SK-N-MC (cell line): ENCODE measurements around the gene CLIC5.

ENCODE experiments used
- EZH2 ChIP-seq: fragments of 200-600 bp; sonication (generic); IDR thresholded peaks from one replicate; pipeline ENCODE4 v1.6.1; 2017; ENCODE audit warnings: antibody characterized with exemption
- POLR2AphosphoS5 ChIP-seq: IDR thresholded peaks from 2 replicates; pipeline ENCODE4 v1.6.1; 2012; ENCODE audit warnings: mild to moderate bottlenecking, low read depth, low read length, borderline replicate concordance

DNA sequence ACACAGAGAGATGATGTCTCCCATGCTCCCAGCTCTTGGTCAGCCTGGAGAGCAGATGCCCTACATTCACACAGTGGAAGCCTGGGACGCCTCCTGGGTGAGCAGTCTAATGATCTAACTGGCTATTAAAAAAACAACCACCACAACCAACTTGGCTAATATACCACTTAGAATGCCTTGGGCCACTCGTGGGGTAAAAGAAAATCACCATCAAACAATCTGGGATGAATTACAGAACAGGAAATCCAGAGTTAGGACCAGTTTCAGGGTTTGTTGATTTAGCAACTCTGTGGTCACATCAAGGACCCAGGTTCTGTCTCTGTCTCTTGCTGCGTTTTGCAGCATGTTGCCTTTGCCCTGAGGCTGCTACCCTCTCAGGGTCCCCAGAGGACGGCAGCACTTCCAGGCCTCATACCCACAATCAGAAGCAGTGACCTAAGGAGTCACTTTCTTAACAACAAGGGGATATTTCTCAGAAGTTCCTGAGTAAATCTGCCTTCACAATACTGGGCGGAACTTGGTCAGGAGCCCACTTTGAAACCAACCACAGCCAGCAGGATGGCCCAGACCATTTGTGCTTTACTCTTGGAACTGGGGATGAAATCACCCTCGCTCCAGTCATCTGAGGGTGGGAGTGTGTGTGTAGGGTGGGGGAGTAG, 118.7 kb downstream of the CLIC5 start:
- TF ChIP-seq POLR2AphosphoS5 (no peak), EZH2 (no peak)
